Measurements from ENCODE around the gene ARMC12.

Gene ARMC12

DNA sequence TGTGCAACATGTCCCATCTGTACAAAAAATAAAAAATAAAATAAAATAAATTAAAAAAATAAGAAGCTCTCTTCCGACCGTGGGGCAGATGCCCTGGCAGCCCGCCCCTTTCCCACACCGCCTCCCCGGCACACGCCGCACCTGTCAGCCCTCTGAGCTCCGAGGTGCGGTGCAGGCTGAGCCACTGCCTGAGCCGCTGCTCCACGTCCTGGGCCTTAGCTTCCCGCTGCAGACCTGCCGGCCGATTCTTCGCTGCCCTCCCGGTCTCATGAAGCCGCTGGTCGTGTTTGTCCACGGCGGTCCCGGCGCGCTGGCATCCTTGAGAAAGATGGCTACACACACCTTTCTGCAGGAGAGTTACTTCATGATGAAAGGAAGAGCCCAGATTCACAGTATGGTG is 28.9 kb downstream of the ARMC12 start:
- in situ Hi-C loops (cut with MboI; ENCODE audit: low sequenced_read_pairs), result no loop called here

DNA sequence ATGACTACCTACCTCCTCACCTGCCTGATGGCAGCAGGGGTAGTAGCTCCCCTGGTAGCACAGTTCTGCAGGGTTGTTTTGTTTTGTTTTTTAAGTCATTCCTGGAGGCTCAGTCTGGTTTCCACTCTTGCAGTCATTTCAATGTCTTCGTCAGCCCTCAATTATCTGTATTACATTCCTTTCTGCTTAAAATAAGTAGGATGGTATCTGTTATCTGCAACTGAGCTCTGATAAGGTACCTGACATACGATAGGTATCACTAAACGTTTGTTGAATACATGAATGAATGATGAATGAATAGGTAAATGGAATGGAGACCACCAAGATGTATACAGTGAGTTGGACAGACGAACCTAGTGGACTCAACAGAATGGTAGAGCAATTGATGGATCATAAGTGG is 32.4 kb downstream of the ARMC12 start:
- in situ Hi-C loops (cut with MboI; ENCODE audit: low sequenced_read_pairs), result no loop called here

GRCh38 chr6:35771343-35771627 is 34.5 kb downstream of the ARMC12 start:
- in situ Hi-C loops (cut with MboI; ENCODE audit: low sequenced_read_pairs), result no loop called here

GRCh38 chr6:35774116-35774794 is 37.4 kb downstream of the ARMC12 start:
- in situ Hi-C loops (cut with MboI; ENCODE audit: low sequenced_read_pairs), result no loop called here

GRCh38 chr6:35775031-35775430 is 38.2 kb downstream of the ARMC12 start:
- in situ Hi-C loops (cut with MboI; ENCODE audit: low sequenced_read_pairs), result no loop called here

DNA sequence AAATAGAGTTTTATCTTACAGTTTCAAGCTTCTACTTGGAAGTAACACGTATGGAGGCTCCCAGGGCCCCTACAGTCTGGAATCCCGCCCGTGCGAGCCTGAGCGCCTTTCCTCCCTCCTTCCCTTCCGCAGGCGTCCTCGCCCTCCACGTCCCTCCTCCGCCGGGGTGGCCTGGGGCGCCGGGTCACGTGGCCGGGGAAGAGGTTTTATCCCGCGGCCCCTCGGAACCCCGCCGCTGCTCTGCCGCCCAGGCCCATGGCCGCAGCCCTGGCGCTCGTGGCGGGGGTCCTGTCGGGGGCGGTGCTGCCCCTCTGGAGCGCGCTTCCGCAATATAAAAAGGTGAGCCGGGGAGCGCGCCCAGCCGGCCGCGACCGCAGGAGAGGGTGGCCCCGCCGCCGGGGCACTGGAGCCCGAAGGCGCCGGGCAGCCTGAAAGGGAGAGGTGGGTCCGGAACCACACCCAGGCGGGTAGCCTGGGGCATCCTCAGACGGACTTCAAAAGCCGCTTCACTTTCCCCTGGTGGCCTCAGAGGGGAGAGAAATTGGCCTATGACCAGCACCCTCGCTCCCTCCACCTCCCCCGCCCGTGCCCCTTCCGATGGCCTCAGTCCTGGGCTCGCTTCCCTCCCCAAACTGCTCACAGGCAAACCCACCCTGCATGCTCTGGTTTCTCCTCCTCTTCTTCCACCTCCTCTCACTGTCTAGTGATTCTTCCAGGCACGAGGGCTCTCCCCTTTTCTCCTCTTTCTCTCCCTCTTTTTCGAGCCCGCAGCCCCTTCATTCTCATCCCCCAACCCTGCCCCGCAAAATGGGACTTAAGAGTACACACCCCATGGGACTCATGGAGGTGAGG is 39.8 kb downstream of the ARMC12 start, which contains the start of gene CLPSL2:
CLPSL2 (plus strand) TSS at position 235 of the 852 bp plus-strand sequence; CDS start at position 256, 21 bp downstream.
- in situ Hi-C loops (cut with MboI; ENCODE audit: low sequenced_read_pairs), result no loop called here

GRCh38 chr6:35777356-35778102 is 40.7 kb downstream of the ARMC12 start:
- in situ Hi-C loops (cut with MboI; ENCODE audit: low sequenced_read_pairs), result no loop called here

DNA sequence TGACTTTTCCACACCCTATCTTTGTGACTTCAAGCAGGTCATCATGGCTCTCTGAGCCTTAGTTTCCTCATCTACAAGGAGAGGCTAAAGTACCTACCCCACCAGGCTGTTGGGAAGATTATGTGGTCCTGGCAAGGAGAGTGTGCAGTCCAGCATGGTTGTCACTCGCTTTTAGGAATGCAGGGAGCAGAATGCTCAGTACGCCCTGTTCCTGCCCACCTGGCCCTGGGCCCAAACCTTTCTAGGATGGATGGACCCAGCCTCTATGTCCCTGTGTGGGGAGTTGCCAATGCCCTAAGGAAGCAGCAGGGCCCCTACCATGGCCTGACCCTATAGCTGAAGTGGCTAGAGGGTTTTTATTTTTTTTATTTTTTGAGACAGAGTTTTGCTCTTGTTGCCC is 41.6 kb downstream of the ARMC12 start:
- in situ Hi-C loops (cut with MboI; ENCODE audit: low sequenced_read_pairs), result no loop called here

DNA sequence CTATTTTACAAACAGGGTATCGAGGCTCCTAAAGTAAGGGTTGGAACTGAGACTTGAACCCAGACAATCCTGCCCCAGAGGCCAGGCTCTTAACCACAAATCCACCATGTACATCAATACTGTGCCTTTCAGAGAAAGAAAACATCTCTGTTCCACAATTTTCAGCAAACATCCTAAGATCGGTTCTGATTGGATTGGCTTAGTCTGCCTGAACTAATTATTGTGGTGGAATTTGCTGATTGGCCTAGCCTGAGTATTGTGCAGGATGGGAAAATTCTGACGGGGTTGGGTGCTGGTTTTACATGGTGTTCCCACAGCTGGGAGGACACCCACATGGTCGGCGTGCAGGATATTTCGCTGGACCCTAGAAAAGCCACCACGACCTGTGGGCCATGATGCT is 43.9 kb downstream of the ARMC12 start, which contains the start of gene CLPSL1:
CLPSL1 (plus strand) TSS at position 301 of the 400 bp plus-strand sequence; CDS start at position 393, 92 bp downstream.
- in situ Hi-C loops (cut with MboI; ENCODE audit: low sequenced_read_pairs), result no loop called here

DNA sequence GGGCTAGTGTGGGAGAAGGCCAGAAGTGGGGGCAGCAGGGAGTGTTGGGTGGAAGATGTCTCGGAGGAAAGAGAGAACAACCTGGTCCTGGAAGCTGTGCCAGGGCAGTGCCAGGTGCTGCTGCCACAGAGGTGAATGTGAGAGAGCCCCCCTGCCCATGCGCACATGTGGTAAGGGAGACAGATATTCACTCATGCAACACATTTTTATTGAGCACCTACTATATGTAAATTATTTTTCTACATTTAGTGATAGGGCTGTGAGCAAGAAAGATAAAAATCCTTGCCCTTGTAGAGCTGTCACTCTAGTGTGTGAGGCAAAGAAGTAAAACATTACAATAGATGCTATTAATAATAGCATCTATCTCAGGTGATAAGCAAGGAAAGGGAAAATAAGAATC is 44.5 kb downstream of the ARMC12 start:
- in situ Hi-C loops (cut with MboI; ENCODE audit: low sequenced_read_pairs), result no loop called here

DNA sequence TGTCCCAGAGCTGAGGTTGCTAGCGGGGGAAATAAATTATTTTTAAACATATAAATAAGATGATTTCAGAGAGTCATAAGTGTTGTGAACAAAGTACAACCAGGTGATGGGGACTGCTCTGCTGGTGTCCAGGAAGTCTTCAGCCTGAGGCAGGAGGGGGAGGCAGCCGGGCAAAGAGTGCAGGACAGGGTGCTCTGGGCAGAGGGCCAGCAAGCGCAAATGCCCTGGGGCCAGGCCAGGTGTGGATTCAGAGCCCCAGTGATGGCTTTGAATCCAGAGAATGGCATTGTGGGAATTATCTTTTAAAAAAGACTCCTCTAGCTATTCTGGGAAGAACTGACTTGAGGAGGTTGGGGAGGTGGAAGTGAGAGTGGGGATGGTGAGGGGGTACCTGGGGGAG is 45.6 kb downstream of the ARMC12 start:
- in situ Hi-C loops (cut with MboI; ENCODE audit: low sequenced_read_pairs), result no loop called here

DNA sequence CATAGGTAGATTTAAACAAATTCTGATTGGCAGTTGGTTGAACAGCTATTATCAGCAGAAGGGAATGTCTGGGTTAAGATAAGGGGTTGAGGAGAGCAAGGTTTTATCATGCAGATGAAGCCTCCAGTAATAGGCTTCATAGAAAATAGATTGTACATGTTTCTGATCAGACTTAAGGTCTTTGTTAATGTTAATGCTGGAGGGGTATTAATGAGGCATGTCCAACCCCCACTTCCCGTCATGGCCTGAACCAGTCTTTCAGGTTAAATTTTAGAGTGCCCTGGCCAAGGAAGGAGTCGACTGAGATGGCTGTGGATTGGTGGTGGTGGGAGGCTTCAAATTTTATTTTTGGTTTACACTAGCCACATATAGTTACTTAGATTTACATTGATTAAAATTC is 47.4 kb downstream of the ARMC12 start:
- in situ Hi-C loops (cut with MboI; ENCODE audit: low sequenced_read_pairs), result no loop called here

DNA sequence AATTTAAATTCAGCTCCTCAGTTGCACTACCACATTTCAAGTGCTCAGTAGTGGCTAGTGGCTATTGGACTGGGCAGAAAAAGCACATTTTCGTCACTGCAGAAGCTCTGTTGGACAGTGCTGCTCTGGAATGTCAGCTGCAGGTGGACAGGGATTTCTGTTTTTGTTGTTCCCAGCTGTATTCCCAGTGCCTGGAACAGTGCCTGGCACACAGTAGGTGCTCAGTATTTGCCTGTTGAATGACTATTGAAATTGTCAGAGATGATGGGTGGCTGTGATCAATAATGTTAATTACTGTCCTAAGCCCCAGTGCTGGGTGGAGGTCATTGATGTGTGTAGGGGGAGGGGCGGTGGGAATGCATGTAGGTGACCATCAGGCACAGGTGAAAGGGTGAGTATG is 49.4 kb downstream of the ARMC12 start:
- in situ Hi-C loops (cut with MboI; ENCODE audit: low sequenced_read_pairs), result no loop called here

DNA sequence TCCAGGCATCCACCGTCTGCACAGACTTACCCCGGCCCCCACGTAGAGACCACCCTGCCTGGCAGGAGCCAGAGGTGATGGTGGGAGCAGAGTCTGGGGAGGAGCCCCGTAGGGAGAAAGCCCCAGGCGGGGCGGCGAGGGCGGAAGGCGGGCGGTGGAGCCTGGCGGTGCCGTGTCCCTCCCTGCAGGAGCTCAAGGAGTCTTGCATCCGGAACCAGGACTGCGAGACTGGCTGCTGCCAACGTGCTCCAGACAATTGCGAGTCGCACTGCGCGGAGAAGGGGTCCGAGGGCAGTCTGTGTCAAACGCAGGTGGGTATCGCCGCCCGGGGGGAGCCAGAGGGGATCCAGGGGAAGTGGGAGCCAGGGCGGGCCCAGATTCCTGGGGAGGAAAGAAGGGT is 50.0 kb downstream of the ARMC12 start:
- in situ Hi-C loops (cut with MboI; ENCODE audit: low sequenced_read_pairs), result no loop called here

DNA sequence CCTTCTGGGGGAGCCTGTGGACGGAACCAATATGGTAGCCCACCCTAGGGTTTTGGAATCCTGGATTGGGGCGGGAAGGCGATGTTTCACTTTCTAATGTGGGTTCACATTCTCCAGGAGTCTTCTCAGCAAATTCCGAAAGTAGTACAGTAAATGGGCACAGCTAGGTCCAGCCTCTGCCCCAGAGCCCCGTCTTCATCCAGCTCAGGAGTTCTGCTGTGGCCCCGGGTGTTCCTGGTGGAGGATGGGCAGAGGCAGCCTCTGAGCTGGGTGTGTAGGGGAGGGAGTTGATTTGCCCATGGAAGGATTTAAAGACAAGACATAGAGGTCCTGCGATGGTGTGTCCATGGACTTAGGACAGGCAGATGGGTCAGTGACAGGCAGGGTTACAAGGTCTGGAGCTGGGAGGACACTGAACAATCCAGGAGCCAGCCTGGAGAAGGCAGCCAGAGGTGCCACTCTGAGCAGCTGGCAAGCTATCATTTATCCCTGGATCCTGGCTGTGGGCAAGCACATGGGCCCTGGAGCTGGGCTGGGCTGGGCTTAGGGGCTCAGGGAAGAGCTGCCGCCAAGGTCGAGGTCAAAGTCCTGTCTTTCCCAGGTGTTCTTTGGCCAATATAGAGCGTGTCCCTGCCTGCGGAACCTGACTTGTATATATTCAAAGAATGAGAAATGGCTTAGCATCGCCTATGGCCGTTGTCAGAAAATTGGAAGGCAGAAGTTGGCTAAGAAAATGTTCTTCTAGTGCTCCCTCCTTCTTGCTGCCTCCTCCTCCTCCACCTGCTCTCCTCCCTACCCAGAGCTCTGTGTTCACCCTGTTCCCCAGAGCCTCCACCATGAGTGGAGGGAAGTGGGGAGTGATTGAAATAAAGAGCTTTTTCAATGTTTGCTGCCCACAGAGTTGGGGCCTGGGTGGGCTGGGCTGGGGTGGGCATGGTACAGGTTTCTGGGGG is 50.7 kb downstream of the ARMC12 start:
- in situ Hi-C loops (cut with MboI; ENCODE audit: low sequenced_read_pairs), result no loop called here

DNA sequence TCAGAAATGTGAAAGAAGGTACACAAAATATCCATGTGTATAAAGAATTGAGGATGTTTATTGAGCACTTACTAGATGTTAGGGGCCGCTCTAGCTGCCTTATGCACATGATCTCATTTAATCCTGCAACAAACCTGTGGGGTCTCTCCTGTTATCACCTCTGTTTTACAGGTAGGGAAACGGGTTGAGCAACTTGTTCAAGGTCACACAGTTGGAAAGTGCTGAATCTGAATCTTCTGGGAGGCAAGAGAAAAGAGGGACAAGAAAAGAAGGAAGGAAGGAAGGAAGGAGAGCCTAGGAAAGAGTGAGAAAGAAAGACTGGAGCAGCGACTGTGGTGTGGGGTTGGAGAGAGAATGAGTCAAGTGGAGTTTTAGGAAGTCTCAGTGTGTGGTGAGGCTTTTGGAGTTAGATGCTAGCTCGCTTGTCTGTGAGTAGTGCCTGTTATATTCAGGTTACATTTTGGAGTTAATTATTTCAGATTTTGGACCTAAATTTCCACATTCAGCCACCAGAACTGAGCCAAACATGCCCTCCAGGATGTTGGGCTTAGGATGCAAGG is 51.7 kb downstream of the ARMC12 start:
- in situ Hi-C loops (cut with MboI; ENCODE audit: low sequenced_read_pairs), result no loop called here

GRCh38 chr6:35790683-35791082 is 53.9 kb downstream of the ARMC12 start:
- in situ Hi-C loops (cut with MboI; ENCODE audit: low sequenced_read_pairs), result no loop called here

- in situ Hi-C loops (cut with MboI; ENCODE audit: low sequenced_read_pairs), result no loop called here
Observed at GRCh38 chr6:35794536-35795452, 58.0 kb downstream of the ARMC12 start.

DNA sequence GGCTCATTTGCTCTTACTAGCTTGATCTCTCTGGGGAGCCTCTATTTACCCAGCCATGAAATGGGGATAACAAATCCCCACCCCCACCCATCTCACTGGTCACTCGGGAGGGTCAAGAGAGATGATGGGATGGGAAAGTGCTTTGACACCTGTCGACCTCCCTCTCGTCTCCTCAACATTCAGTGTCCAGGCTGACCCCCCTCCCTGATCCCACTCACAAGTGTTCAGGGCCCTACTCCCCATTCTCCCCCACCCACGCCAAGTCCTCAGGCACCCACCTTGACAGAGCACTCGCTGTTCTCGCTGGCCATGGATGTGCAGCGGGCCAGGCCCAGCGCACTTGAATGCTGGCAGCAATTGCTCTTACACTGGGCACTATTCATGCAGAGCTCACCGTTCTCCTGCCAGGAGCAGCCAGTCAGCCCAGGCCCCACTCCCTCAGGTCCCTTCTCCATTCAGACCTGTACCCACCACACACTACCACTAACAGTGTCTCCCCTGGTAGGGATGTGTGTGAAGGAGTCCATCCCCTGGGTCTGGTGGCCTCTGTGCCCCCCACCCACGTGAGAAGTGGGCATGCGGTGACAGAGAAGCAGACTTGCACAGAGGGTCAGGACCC is 58.7 kb downstream of the ARMC12 start:
- in situ Hi-C loops (cut with MboI; ENCODE audit: low sequenced_read_pairs), result no loop called here
